ENCODE results near the gene ARHGEF28.

ARHGEF28 gene

GRCh38 chr5:73897893-73898292, 271.9 kb downstream of the ARHGEF28 start:
- TF ChIP-seq FOXP2 (optimal IDR thresholded peaks at IDR 0.05; ENCODE audit: borderline replicate concordance, extremely low read depth, extremely low read length, insufficient read depth) (no peak), TAF1 (IDR thresholded peaks at IDR 0.05; ENCODE audit: borderline replicate concordance, insufficient read depth, low read length) (no peak), SIN3A (IDR thresholded peaks at IDR 0.05; ENCODE audit: borderline replicate concordance, insufficient read depth, low read length) (no peak), REST (IDR thresholded peaks at IDR 0.05; ENCODE audit: insufficient read depth in 1 of 2, low read depth in 2 of 2, low read length in 2 of 2) (no peak), POLR2AphosphoS5 (IDR thresholded peaks at IDR 0.05; ENCODE audit: low read depth, low read length) (no peak)

GRCh38 chr5:73899055-73899454, 273.1 kb downstream of the ARHGEF28 start:
- TF ChIP-seq POLR2AphosphoS5 (IDR thresholded peaks at IDR 0.05; ENCODE audit: low read depth, low read length) (no peak), FOXP2 (optimal IDR thresholded peaks at IDR 0.05; ENCODE audit: borderline replicate concordance, extremely low read depth, extremely low read length, insufficient read depth) (no peak)

- no peak for TF ChIP-seq SIN3A (IDR thresholded peaks at IDR 0.05; ENCODE audit: borderline replicate concordance, insufficient read depth, low read length)
- no peak for TF ChIP-seq TAF1 (IDR thresholded peaks at IDR 0.05; ENCODE audit: borderline replicate concordance, insufficient read depth, low read length)
Observed at GRCh38 chr5:73899916-73900315, 273.9 kb downstream of the ARHGEF28 start.

- no peak for TF ChIP-seq REST (IDR thresholded peaks at IDR 0.05; ENCODE audit: insufficient read depth in 1 of 2, low read depth in 2 of 2, low read length in 2 of 2)
- no peak for TF ChIP-seq POLR2AphosphoS5 (IDR thresholded peaks at IDR 0.05; ENCODE audit: low read depth, low read length)
- no peak for TF ChIP-seq FOXP2 (optimal IDR thresholded peaks at IDR 0.05; ENCODE audit: borderline replicate concordance, extremely low read depth, extremely low read length, insufficient read depth)
- no peak for TF ChIP-seq TAF1 (IDR thresholded peaks at IDR 0.05; ENCODE audit: borderline replicate concordance, insufficient read depth, low read length)
- TF ChIP-seq SIN3A (IDR thresholded peaks at IDR 0.05; ENCODE audit: borderline replicate concordance, insufficient read depth, low read length) = no peak
Observed at GRCh38 chr5:73900566-73900965, 274.6 kb downstream of the ARHGEF28 start.

- TF ChIP-seq TAF1 (IDR thresholded peaks at IDR 0.05; ENCODE audit: borderline replicate concordance, insufficient read depth, low read length) (no peak), FOXP2 (optimal IDR thresholded peaks at IDR 0.05; ENCODE audit: borderline replicate concordance, extremely low read depth, extremely low read length, insufficient read depth) (no peak), SIN3A (IDR thresholded peaks at IDR 0.05; ENCODE audit: borderline replicate concordance, insufficient read depth, low read length) (no peak), POLR2AphosphoS5 (IDR thresholded peaks at IDR 0.05; ENCODE audit: low read depth, low read length) (no peak), REST (IDR thresholded peaks at IDR 0.05; ENCODE audit: insufficient read depth in 1 of 2, low read depth in 2 of 2, low read length in 2 of 2) (no peak)
Observed at GRCh38 chr5:73901043-73901442, 275.0 kb downstream of the ARHGEF28 start.

GRCh38 chr5:73901455-73901854, 275.5 kb downstream of the ARHGEF28 start:
- no peak for TF ChIP-seq SIN3A (IDR thresholded peaks at IDR 0.05; ENCODE audit: borderline replicate concordance, insufficient read depth, low read length)
- TF ChIP-seq TAF1 (IDR thresholded peaks at IDR 0.05; ENCODE audit: borderline replicate concordance, insufficient read depth, low read length) = no peak
- TF ChIP-seq FOXP2 (optimal IDR thresholded peaks at IDR 0.05; ENCODE audit: borderline replicate concordance, extremely low read depth, extremely low read length, insufficient read depth) = no peak
- TF ChIP-seq POLR2AphosphoS5 (IDR thresholded peaks at IDR 0.05; ENCODE audit: low read depth, low read length) = no peak
- no peak for TF ChIP-seq REST (IDR thresholded peaks at IDR 0.05; ENCODE audit: insufficient read depth in 1 of 2, low read depth in 2 of 2, low read length in 2 of 2)
